Measurements from ENCODE around the gene FHDC1.

- TF ChIP-seq CTCF (IDR thresholded peaks at IDR 0.05) = no peak
- TF ChIP-seq POLR2A (IDR thresholded peaks at IDR 0.05) = no peak
Observed at GRCh38 chr4:152951348-152951747, 15.2 kb downstream of the FHDC1 start.

All from Peyer's patch (tissue), 4 donors.